HG03025 (cell line): ENCODE data around the gene PPP2R2B.
"Not testable (repeated sequence)": the region's sequence is repeated elsewhere in the genome, so short reads cannot be mapped to it uniquely, and the experiment has no call there.

ENCODE experiments used
- ATAC-seq: cut with Tn5 transposase; IDR thresholded peaks from one replicate; pipeline ENCODE4 v1.9.1; 2021; ENCODE audit warnings: mild to moderate bottlenecking, moderate library complexity; ENCODE audit not compliant: unreplicated experiment, low FRiP score

The PPP2R2B gene

DNA sequence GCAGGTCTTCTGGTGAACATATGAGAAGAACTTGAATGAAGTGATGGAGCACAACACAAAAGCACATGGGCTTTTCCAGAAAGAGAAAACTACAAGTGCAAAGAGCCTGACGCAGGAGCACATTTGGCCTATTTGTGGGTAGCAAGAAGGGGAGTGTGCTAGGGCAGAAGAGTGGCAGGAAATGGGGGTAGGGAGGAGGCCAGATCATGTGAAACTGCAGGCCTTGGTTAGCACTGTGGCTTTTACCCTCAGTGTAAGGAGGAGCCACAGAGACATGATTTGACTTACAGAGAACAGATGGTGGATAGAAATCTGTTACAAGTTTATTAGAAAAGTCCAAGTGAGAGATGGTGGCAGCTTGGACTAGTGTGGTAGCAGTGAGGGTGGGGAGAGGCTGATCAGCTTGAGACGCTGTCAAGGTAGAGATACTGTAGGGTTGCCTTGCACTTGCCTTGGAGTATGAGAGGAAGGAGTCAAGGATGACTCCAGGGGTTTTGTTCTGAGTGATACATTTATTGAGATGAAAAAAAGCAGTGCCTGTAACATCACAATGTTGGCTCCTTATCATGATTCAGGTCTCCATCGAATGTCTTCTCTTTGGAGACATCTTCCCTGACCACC lies 126.7 kb downstream of the PPP2R2B start:
- ATAC-seq: peak; percentile 88

GRCh38 chr5:146751054-146751453 lies 127.5 kb downstream of the PPP2R2B start:
- ATAC-seq: no peak

GRCh38 chr5:146748533-146748932 lies 130.0 kb downstream of the PPP2R2B start:
- ATAC-seq: no peak

GRCh38 chr5:146745931-146746577 lies 132.5 kb downstream of the PPP2R2B start:
- ATAC-seq: no peak

DNA sequence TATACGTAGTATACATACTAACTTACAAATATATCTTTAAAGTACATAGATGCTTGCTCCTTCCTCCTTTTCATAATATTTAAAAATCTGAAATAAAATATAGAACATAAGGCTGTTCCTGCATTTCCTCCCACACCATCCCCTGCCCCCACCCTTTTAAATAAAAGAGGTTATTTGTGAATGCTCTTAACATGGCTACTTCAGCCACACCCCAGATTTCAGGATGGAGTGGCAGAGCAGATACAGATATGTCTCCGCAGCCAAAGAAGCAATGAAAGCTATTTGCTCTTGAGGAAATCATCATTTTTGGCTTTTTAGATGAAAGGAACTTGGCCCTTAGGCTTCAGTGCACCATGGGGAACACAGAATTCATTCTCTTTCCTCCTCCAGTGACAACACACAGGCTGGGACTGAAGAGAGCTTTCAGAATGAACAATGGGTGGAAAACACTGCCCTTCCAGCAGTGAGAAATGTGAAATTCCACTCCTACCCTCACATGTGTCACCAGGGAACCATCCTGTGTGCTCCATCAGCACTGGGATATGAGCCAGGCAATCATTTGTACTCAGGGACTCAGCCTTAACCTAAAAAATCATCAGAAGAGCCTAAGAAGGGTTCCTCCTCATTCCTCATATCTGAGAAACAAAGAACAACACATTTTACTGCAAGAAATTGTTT lies 134.3 kb downstream of the PPP2R2B start:
- no peak for ATAC-seq

DNA sequence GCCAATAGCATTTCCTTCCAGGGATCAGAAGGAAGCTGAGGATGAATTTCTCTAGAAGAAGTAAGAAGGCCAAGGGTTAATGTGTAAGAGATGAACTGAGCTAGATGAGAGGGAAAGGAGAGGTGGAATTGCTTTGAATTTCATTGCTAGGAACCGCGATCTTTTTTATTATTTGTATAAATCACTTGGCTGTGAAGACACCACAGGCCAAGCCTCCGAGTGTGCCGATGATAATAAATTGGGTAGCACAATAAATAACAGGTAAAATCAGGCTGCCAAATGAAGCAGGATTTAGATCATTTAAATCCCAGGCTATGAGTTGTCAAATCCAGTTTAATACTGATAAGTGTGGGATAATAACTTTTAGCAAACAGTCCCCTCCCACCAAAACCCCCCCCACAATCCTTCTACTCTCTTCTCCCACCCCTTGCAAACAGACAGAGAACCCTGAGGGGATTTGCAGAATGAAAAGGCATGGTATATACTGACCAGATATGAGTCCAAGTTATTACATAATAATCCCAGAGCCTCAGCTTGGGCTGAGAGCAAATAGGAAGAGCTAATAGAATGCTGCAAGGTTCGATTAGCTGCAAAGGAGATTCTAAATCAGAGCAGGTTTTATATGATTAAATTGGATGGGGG lies 143.5 kb downstream of the PPP2R2B start:
- no peak for ATAC-seq

DNA sequence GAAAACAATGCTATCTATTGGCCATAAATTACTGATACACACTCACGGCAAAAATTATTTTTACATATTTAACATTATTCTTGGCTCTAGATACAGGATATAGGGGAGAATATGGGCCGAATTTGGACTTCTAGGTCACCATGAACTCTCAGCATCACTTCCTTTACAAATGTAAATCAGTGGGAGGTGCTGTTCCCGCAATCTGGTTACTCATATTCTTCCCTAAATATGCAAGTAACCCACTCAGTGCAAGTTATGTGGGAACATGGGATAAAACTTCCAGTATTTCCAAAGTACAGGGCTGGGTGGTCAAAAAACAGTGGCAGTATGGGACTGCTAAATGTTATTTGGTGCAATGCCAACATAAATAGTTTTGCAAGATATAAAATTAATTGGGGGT lies 145.6 kb downstream of the PPP2R2B start:
- no peak for ATAC-seq

- ATAC-seq: no peak
Observed at GRCh38 chr5:146731909-146732659, 146.5 kb downstream of the PPP2R2B start.

GRCh38 chr5:146728746-146729145 lies 149.8 kb downstream of the PPP2R2B start:
- not testable (repeated sequence) for ATAC-seq

GRCh38 chr5:146726891-146727290 lies 151.7 kb downstream of the PPP2R2B start:
- no peak for ATAC-seq

DNA sequence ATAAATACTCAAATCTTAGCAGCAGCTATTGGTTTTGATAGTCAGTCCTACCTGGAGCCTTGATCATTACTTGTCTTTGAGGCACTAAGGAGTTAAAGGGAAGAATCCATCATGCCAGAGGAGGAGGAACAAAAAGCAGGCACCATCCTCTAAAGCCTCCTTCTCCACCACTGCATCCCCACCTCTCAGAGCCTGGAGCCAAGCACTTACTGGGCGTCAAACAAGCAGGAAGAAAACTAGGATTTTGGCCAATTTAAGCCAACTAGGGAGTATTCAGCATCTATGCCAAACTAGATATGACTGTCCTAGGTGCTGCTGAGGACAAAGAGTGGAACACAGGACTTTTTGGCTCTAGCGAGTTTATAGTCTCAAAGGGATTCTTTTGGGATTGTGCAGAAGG lies 152.5 kb downstream of the PPP2R2B start:
- ATAC-seq: no peak

DNA sequence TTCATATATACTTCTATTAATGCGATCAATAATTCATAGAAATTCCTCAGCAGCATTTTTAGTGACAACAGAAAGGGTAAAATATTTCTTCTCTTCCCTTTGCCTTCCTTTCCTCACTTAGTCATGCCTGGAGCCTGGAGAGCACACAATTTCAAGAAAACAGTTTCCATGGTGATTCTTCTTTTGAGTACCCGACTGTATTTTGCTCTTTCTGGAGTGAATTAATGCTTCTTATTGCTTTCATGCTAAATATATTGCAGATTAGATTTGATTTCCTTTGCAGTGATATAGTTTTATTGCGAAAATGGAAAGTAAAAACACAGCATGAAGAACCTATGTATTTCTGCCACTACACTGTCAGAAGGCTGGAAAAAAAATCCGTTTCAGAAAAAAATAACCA lies 153.5 kb downstream of the PPP2R2B start:
- ATAC-seq: no peak

- ATAC-seq: no peak
Observed at GRCh38 chr5:146722361-146722779, 156.2 kb downstream of the PPP2R2B start.

DNA sequence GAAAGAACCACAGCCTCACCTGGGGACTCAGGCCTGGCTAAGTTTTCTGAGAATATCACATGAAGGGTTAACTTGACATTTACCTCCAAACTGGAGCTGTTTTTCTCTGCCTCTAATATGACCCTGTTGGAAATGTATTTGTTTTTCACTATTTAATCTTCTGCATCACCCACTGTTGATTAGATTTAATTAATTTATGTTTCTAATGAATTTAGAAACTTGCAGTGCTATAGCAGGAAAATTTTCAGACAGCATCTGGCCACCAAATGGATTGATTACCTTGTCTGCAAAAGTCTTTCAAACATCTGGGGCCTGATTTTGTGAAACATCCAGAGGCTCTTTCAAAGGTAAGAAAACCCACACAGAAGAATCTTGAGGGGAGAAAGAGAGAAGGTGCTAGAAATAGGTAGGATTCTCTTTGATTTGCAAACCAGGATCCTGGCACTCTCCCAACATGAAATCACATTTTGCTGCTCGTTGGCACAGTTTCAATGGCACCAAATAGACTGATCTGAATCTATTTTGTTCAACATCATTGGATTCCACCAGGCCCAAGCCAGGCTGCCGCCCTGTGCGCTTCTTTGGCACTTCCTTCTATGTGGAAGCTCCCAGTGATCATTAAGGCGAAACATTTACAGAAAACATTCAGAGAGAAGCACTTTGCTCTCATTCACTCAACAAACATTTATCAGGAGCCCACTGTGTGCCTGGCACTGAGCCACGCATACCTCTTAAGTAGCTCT lies 157.3 kb downstream of the PPP2R2B start:
- ATAC-seq: no peak

DNA sequence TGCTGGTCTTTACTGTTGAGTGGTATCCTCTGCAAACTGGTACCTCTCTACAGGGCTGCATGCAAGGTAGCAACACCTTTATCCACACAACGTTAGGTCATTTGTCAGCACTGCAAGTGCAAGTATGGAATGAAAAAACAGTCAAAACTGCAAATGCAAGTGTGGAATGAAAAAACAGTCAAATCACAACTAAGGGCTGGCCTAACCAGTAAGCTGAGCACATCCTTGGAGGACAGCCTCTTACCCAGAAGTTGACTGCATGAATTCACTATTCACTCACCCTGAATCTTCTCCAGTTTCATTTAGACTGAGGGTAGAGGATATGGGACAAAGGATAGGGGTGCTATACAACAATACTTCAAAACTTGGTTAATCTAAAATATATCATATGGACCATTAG lies 158.4 kb downstream of the PPP2R2B start:
- no peak for ATAC-seq

- no peak for ATAC-seq
Observed at GRCh38 chr5:146719179-146719578, 159.4 kb downstream of the PPP2R2B start.

- ATAC-seq: no peak
Observed at GRCh38 chr5:146718609-146719008, 159.9 kb downstream of the PPP2R2B start.

DNA sequence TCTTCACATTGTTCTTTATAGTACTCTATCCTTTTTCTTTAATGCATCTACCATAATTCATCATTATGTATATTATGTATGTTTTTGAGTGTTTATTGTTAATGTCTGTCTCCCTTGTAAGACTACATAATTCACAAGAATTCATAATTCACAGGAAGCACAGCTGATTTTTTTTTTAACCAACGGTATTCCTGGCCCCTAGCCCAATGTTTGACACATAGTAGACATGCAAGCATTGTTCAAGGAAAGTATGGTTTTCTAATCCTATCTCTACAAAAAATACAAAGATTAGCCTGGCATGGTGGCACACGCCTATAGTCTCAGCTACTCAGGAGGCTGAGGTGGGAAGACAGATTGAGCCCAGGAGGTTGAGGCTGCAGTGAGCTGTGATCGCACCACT lies 160.6 kb downstream of the PPP2R2B start:
- no peak for ATAC-seq

DNA sequence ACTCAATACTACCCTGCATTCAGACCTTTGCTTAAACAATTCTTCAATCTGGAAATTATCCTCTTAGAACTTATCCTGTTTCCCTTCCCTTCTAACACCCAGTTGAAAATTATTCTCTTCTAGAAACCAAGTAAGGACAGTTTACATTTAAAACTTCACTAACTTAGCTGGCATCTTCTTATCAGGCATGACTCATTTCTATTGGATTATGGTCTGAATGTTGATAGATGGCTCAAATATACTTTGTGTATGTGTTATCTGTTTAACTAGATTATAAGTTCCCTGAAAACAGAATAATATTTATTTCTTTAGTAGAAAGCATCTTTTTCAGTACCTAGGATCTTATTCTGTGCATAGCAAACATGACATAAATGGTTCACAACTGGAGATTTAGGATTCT lies 161.9 kb downstream of the PPP2R2B start:
- no peak for ATAC-seq

- no peak for ATAC-seq
Observed at GRCh38 chr5:146710348-146710747, 168.2 kb downstream of the PPP2R2B start.
